A549 (cell line): ENCODE data around the gene MTERF2. TPM values are rescaled to one million over a fixed set of nuclear protein-coding genes. Genes with fewer than 3 reads are reported as not detected.
A peak's percentile ranks its signal among the peaks of the same experiment; 100 is the strongest.
"Not testable (repeated sequence)": the region's sequence is repeated elsewhere in the genome, so short reads cannot be mapped to it uniquely, and the experiment has no call there.

Experiments used
- ATAC-seq, 2 experiments: fragments of 200-7000 bp in 1 of 2; fragments of >200 bp in 1 of 2; cut with Nextera tagmentation in 1 of 2; cut with Tn5 transposase in 1 of 2; 3 replicates each; pipeline versions ENCODE4 v1.8.0 to v1.9.1; 2018 to 2020; ENCODE audit warnings: mild to moderate bottlenecking in 1 of 2, moderate library complexity in 1 of 2
- CTCF ChIA-PET: fragments of 300-600 bp; sonication (Branson Sonifier 250); formaldehyde crosslinking; extraction: SDS; loops from one replicate; lab custom pipeline; 2021; ENCODE audit warnings: antibody characterized with exemption, inconsistent platforms; lab: Yijun Ruan, JAX
- POLR2A ChIA-PET: fragments of 350-600 bp; formaldehyde crosslinking; extraction: SDS; loops from one replicate; lab custom pipeline; 2021; ENCODE audit warnings: antibody characterized with exemption, inconsistent platforms; lab: Yijun Ruan, JAX
- DNase-seq, 2 experiments: peaks; one replicate each; pipeline versions ENCODE4 v3.0.0 to v3.0.0-alpha.2; 2011 to 2016; ENCODE audit warnings: low read depth in 1 of 2, low spot score in 1 of 2
- FAIRE-seq: peaks from 2 replicates; lab custom pipeline; 2011; peaks lifted over from hg19 to GRCh38; lab: Jason Lieb, UNC
- H3K27ac ChIP-seq, 2 experiments: fragments of >200 bp; sonication (Bioruptor Twin); formaldehyde crosslinking; 3 replicates each; pipeline ENCODE4 v1.5.1; 2016 to 2017
- H3K4me1 ChIP-seq: fragments of >200 bp; sonication (Bioruptor Twin); formaldehyde crosslinking; 3 replicates; pipeline ENCODE4 v1.6.1; 2016
- H3K4me2 ChIP-seq: fragments of >200 bp; sonication (Bioruptor Twin); formaldehyde crosslinking; 3 replicates; pipeline ENCODE4 v1.6.1; 2016
- H3K4me3 ChIP-seq: fragments of >200 bp; sonication (Bioruptor Twin); formaldehyde crosslinking; 3 replicates; pipeline ENCODE4 v1.5.1; 2016
- H3K9me3 ChIP-seq: fragments of >200 bp; sonication (Bioruptor Twin); formaldehyde crosslinking; 3 replicates; pipeline ENCODE4 v1.6.1; 2016
- BCL3 ChIP-seq: fragments of >200 bp; sonication (Bioruptor Twin); formaldehyde crosslinking; IDR thresholded peaks from 3 replicates; pipeline ENCODE4 v1.6.1; 2016
- EHF ChIP-seq: fragments of 250-450 bp; sonication (Bioruptor Pico); IDR thresholded peaks from 2 replicates; pipeline ENCODE4 v1.5.0; 2020; ENCODE audit warnings: mild to moderate bottlenecking
- HMGXB4 ChIP-seq: fragments of 250-450 bp; sonication (Bioruptor Pico); IDR thresholded peaks from 2 replicates; pipeline ENCODE4 v1.5.0; 2021; ENCODE audit warnings: mild to moderate bottlenecking, moderate library complexity, borderline replicate concordance
- HOXA7 ChIP-seq: fragments of 250-450 bp; sonication (Bioruptor Pico); IDR thresholded peaks from 2 replicates; pipeline ENCODE4 v1.5.0; 2020; ENCODE audit warnings: mild to moderate bottlenecking, moderate library complexity
- KDM1A ChIP-seq: fragments of 200-600 bp; sonication (generic); IDR thresholded peaks from 2 replicates; pipeline ENCODE4 v1.6.1; 2016; ENCODE audit warnings: low read depth, mild to moderate bottlenecking
- MAFK ChIP-seq: fragments of 450-650 bp; IDR thresholded peaks from 2 replicates; pipeline ENCODE4 v1.6.1; 2014; ENCODE audit not compliant: partially characterized antibody
- MAX ChIP-seq: IDR thresholded peaks from 2 replicates; pipeline ENCODE4 v1.6.1; 2012
- NFE2L2 ChIP-seq: fragments of 150-350 bp; conservative IDR thresholded peaks from 2 replicates; pipeline ENCODE4 v1.6.1; 2014; ENCODE audit warnings: low read length
- NR3C1 ChIP-seq: fragments of >200 bp; sonication (Bioruptor Twin); formaldehyde crosslinking; IDR thresholded peaks from 3 replicates; pipeline ENCODE4 v1.6.1; 2017
- PBX3 ChIP-seq: IDR thresholded peaks from 2 replicates; pipeline ENCODE4 v1.6.1; 2012
- POLR2AphosphoS2 ChIP-seq: conservative IDR thresholded peaks from 2 replicates; pipeline ENCODE4 v1.6.1; 2012; ENCODE audit warnings: low read length, improper control_type of control experiment, inconsistent platforms
- ZNF302 ChIP-seq: fragments of 250-450 bp; sonication (Bioruptor Pico); IDR thresholded peaks from 2 replicates; pipeline ENCODE4 v1.9.0; 2021; ENCODE audit warnings: inconsistent platforms, mild to moderate bottlenecking, moderate library complexity
- WGBS: methylation state at CpG from one replicate; pipeline ENCODE4 v1.1.6; 2017; ENCODE audit errors: missing lambda C conversion rate; 5-methylcytosine and 5-hydroxymethylcytosine counted together
- polyA plus RNA-seq, 4 experiments: library from polyadenylated mRNA; depleted of rRNA in 3 of 4; stranded (reverse); fragments of >200 nt; fragmentation: RNase III in 1 of 4; extraction: RNeasy Plus Mini Kit Qiagen cat#74134 plus additional on column Dnase treatment in 1 of 4; gene quantifications; 2 replicates in 3 of 4; 3 replicates in 1 of 4; pipeline ENCODE4 v1.2.3, GENCODE V29; 2011 to 2017

The MTERF2 gene
- polyA plus RNA-seq, 2 of the 4 experiments (the other 2 are of a cell fraction), result 13.9 to 14.5 TPM

GRCh38 chr12:106997916-106998315 is 11.0 kb upstream of the MTERF2 start:
- no peak overlapping the region for H3K4me2 ChIP-seq
- H3K4me3 ChIP-seq, result no peak overlapping the region
- H3K4me1 ChIP-seq, result peaks cover 16% of the 10 kb centered on the region
- TF ChIP-seq MAFK (peak; percentile 68), HMGXB4 (CRISPR knock-in tag) (no peak)
- CTCF ChIA-PET, result interaction anchor here (1.5 kb wide), 1 partner anchor 134 kb away, joined by 3 read pairs; no protein-coding TSS in a partner anchor
- POLR2A ChIA-PET, result interaction anchor here (2.5 kb wide), 1 partner anchor 11 kb away, joined by 7 read pairs; the partner anchor contains the start of gene MTERF2
- WGBS, result 95% methylated on average over 1 of the region's 1 CpG
- H3K27ac ChIP-seq, result no peak overlapping the region
- ATAC-seq, result no peak
- no peak for DNase-seq
- no peaks in the 10 kb centered on the region for H3K9me3 ChIP-seq
- peak; percentile 18 for FAIRE-seq

- not testable (repeated sequence) for H3K4me2 ChIP-seq, ATAC-seq, DNase-seq, H3K27ac ChIP-seq, H3K4me3 ChIP-seq, FAIRE-seq, H3K9me3 ChIP-seq
- WGBS, result 86% methylated on average over 5 of the region's 5 CpGs
- CTCF ChIA-PET, result interaction anchor here (0.5 to 1.3 kb wide), 3 partner anchors 18 to 497 kb away, joined by 3 read pairs; no protein-coding TSS in a partner anchor
- POLR2A ChIA-PET, result interaction anchor here (2.5 kb wide), 1 partner anchor 9 kb away, joined by 7 read pairs; the partner anchor contains the start of gene MTERF2
- H3K4me1 ChIP-seq, result peaks cover 16% of the 10 kb centered on the region
Observed at GRCh38 chr12:106996102-106996501, 9.2 kb upstream of the MTERF2 start.

GRCh38 chr12:106994579-106995220 is 7.8 kb upstream of the MTERF2 start:
- ATAC-seq, result peak in 1 of 2 experiments; percentile 87; a peak in 3 of 6 replicates
- CTCF ChIA-PET, result interaction anchor here (1.3 kb wide), 1 partner anchor 104 kb away, joined by 3 read pairs; no protein-coding TSS in a partner anchor
- 7% methylated on average over 2 of the region's 2 CpGs for WGBS

More at GRCh38 chr12:106994579-106995220, 7.8 kb upstream of the MTERF2 start:
- FAIRE-seq (no peak), DNase-seq (peak in 1 of 2 experiments; percentile 56)
- peak overlapping the region; percentile 36 for H3K4me2 ChIP-seq
- TF ChIP-seq EHF (CRISPR knock-in tag) (no peak), POLR2AphosphoS2 (no peak), PBX3 (no peak), MAX (no peak), ZNF302 (CRISPR knock-in tag) (no peak), KDM1A (no peak), NFE2L2 (no peak), BCL3 (no peak), NR3C1 (no peak), HOXA7 (CRISPR knock-in tag) (no peak)
- POLR2A ChIA-PET, result no interaction called here
- H3K4me3 ChIP-seq, result no peak overlapping the region
- H3K4me1 ChIP-seq, result peaks cover 16% of the 10 kb centered on the region
- no peaks in the 10 kb centered on the region for H3K9me3 ChIP-seq
- H3K27ac ChIP-seq, result no peak overlapping the region
